Gastroesophageal sphincter (tissue), 3 donors: Measurements from ENCODE around the gene OR10H3.

Experiments used
- EP300 ChIP-seq: sonication (generic); formaldehyde crosslinking; IDR thresholded peaks from one replicate; pipeline ENCODE4 v1.6.1; 2017; ENCODE audit warnings: antibody characterized with exemption, mild to moderate bottlenecking
- POLR2A ChIP-seq, 2 donors: fragments of 450-650 bp; IDR thresholded peaks; one replicate each; pipeline ENCODE4 v1.6.1; 2017; ENCODE audit warnings: antibody characterized with exemption in 2 of 2, mild to moderate bottlenecking in 2 of 2, moderate library complexity in 1 of 2
- POLR2AphosphoS5 ChIP-seq: sonication (generic); formaldehyde crosslinking; IDR thresholded peaks from one replicate; pipeline ENCODE4 v1.6.1; 2017; ENCODE audit warnings: antibody characterized with exemption
- TF ChIP-seq, protein P1 (sequence below), 4 experiments: fragments of 200-600 bp in 2 of 4; fragments of 450-650 bp in 2 of 4; sonication (generic) in 1 of 4; IDR thresholded peaks; one replicate each; pipeline ENCODE4 v1.5.1; 2017 to 2019; ENCODE audit warnings: antibody characterized with exemption in 4 of 4, mild to moderate bottlenecking in 2 of 4, moderate library complexity in 2 of 4

GRCh38 chr19:15769586-15769985 lies 31.8 kb downstream of the OR10H3 start:
- TF ChIP-seq, protein P1, sequence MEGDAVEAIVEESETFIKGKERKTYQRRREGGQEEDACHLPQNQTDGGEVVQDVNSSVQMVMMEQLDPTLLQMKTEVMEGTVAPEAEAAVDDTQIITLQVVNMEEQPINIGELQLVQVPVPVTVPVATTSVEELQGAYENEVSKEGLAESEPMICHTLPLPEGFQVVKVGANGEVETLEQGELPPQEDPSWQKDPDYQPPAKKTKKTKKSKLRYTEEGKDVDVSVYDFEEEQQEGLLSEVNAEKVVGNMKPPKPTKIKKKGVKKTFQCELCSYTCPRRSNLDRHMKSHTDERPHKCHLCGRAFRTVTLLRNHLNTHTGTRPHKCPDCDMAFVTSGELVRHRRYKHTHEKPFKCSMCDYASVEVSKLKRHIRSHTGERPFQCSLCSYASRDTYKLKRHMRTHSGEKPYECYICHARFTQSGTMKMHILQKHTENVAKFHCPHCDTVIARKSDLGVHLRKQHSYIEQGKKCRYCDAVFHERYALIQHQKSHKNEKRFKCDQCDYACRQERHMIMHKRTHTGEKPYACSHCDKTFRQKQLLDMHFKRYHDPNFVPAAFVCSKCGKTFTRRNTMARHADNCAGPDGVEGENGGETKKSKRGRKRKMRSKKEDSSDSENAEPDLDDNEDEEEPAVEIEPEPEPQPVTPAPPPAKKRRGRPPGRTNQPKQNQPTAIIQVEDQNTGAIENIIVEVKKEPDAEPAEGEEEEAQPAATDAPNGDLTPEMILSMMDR (IDR thresholded peaks at IDR 0.05): no peak
- TF ChIP-seq POLR2AphosphoS5: no peak
- no peak for TF ChIP-seq POLR2A (IDR thresholded peaks at IDR 0.05)
- no peak for TF ChIP-seq EP300
